ENCODE results near the gene KRT16. TPM values are rescaled to one million over a fixed set of nuclear protein-coding genes. Genes with fewer than 3 reads are reported as not detected.
"Not testable (repeated sequence)": the region's sequence is repeated elsewhere in the genome, so short reads cannot be mapped to it uniquely, and the experiment has no call there.

The KRT16 gene
- total and polyA plus RNA-seq, 2 donors (not counting 3 experiments of a cell fraction or from before 2014, with no cell fraction given), result not detected

DNA sequence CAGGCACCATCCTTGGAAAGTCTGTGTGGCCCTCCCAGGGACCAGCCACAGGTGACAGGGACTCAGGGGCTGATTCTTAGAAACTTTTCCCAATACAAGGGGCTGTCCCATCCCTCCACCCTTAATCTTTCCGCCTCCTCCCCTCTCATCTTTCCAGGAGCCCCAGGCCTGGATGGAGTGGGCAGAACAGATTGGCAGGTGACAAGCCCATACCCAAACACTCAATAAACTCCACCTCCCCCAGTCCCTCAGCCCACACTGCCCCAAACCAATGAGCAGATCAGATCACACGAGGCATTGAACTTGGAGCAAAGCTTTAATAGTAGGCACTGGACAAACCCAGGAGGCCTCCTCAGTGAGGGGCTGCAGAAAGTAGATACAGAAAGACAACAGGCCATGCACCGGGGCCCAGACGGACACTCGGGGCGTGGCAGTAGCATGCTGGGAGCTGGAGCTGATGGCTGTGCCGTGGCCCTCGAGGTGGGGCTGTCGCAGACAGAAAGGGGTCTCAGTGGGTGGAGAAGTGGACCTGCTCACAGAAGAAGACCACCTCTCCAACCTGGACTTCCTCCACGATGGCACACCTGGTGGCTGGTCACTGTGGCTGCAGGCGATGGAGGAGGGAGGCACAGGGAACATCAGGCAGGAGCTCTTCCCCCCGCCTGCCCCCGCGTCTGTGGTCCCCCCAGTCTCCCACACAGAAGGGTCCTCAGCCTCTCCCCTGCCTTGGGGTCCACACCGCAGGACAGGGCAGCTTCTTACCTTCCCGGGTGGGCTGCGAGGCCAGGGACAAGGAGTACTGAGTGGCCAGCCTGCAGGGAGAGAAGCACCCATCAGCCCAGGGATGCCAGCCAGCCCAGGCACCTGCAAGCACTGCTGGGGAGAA is 13.7 kb upstream of the KRT16 start:
- H4K20me1 ChIP-seq (replicated peaks; ENCODE audit: control insufficient read depth, extremely low read depth, insufficient read depth, low read length); POLR2A ChIA-PET; H3K4me3 ChIP-seq (replicated peaks in 1 of 3; ENCODE audit: insufficient read depth in 1 of 3, low read depth in 1 of 3, low read length in 3 of 3); DNase-seq (ENCODE audit: low read depth, low spot score); H3K9ac ChIP-seq (replicated peaks; ENCODE audit: extremely low read depth, insufficient read depth, low read length); H3K4me1 ChIP-seq (ENCODE audit: control insufficient read depth, extremely low read depth, insufficient read depth, low read length); FAIRE-seq; dilution Hi-C loops (cut with MboI; ENCODE audit: extremely low pct_ligation_motif_present, low sequenced_read_pairs); intact Hi-C loops (cut with micrococcal nuclease); CTCF ChIA-PET; H3K27me3 ChIP-seq (ENCODE audit: control insufficient read depth in 2 of 2, insufficient read depth in 2 of 2, low read length in 2 of 2); H3K9me1 ChIP-seq (replicated peaks; ENCODE audit: control insufficient read depth, extremely low read depth, insufficient read depth, low read length); H3K27ac ChIP-seq (ENCODE audit: insufficient read depth, low read depth, low read length); H3K9me3 ChIP-seq (replicated peaks; ENCODE audit: control insufficient read depth, insufficient read depth, low read length); H3K4me2 ChIP-seq (ENCODE audit: insufficient read depth, low read length); H2AFZ ChIP-seq (ENCODE audit: low read depth, low read length); H3K36me3 ChIP-seq (ENCODE audit: control insufficient read depth in 2 of 2, extremely low read depth in 1 of 2, insufficient read depth in 2 of 2, low read length in 2 of 2); H3K79me2 ChIP-seq (ENCODE audit: control insufficient read depth, insufficient read depth, low read length); BruUV-seq (replicated peaks): not testable (repeated sequence)

DNA sequence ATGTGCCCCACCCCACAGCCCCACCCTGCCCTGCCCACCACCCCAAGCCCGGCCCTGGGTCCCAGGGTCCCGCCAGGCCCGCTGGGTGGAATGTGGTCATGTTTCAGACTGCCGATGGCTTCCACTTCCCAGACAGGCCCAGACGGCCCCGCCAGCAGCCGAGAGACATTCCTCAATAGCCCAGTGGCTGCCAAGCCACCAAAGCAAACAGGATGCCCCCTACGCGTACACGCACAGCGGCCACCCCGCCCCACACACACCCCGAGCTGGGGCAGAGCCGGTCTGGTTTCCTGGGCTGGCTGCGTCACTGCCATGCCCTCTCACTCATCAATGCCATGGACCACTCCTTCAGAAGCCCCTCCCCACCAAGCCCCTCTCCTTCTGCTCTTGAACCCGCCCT is 13.0 kb upstream of the KRT16 start:
- Histone ChIP-seq H3K4me2 (ENCODE audit: insufficient read depth, low read length) (no peak overlapping the region), H3K27me3 (ENCODE audit: control insufficient read depth in 2 of 2, insufficient read depth in 2 of 2, low read length in 2 of 2) (no peaks in the 10 kb centered on the region), H3K4me1 (ENCODE audit: control insufficient read depth, extremely low read depth, insufficient read depth, low read length) (no peaks in the 10 kb centered on the region), H3K9me3 (replicated peaks; ENCODE audit: control insufficient read depth, insufficient read depth, low read length) (no peaks in the 10 kb centered on the region), H3K27ac (ENCODE audit: insufficient read depth, low read depth, low read length) (no peak overlapping the region), H3K4me3 (replicated peaks in 1 of 3; ENCODE audit: insufficient read depth in 1 of 3, low read depth in 1 of 3, low read length in 3 of 3) (no peak overlapping the region), H3K9me1 (replicated peaks; ENCODE audit: control insufficient read depth, extremely low read depth, insufficient read depth, low read length) (no peaks in the 10 kb centered on the region), H3K79me2 (ENCODE audit: control insufficient read depth, insufficient read depth, low read length) (no peaks in the 10 kb centered on the region), H4K20me1 (replicated peaks; ENCODE audit: control insufficient read depth, extremely low read depth, insufficient read depth, low read length) (no peaks in the 10 kb centered on the region), H3K9ac (replicated peaks; ENCODE audit: extremely low read depth, insufficient read depth, low read length) (no peak overlapping the region), H3K36me3 (ENCODE audit: control insufficient read depth in 2 of 2, extremely low read depth in 1 of 2, insufficient read depth in 2 of 2, low read length in 2 of 2) (no peaks in the 10 kb centered on the region), H2AFZ (ENCODE audit: low read depth, low read length) (no peak overlapping the region)
- DNase-seq (ENCODE audit: low read depth, low spot score) (no peak), FAIRE-seq (no peak)
- intact Hi-C loops (cut with micrococcal nuclease), result no loop called here
- TF ChIP-seq, protein P1, sequence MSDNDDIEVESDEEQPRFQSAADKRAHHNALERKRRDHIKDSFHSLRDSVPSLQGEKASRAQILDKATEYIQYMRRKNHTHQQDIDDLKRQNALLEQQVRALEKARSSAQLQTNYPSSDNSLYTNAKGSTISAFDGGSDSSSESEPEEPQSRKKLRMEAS (IDR thresholded peaks at IDR 0.05; ENCODE audit: insufficient read depth, insufficient read length), result no peak
- TF ChIP-seq POLR2A (IDR thresholded peaks at IDR 0.05; ENCODE audit: low read depth, low read length) (no peak), MYC (IDR thresholded peaks at IDR 0.05; ENCODE audit: low read depth, low read length) (no peak), GATA2 (IDR thresholded peaks at IDR 0.05; ENCODE audit: insufficient read depth, insufficient read length, low read depth, low read length) (no peak), JUN (IDR thresholded peaks at IDR 0.05; ENCODE audit: borderline replicate concordance, insufficient read depth, insufficient read length, low read depth) (no peak), EZH2 (IDR thresholded peaks at IDR 0.05; ENCODE audit: borderline replicate concordance, low read depth, low read length, severe bottlenecking) (no peak), POLR2AphosphoS5 (IDR thresholded peaks at IDR 0.05; ENCODE audit: insufficient read depth, low read depth, low read length) (no peak), FOS (IDR thresholded peaks at IDR 0.05; ENCODE audit: borderline replicate concordance, insufficient read depth, low read length) (no peak)
- TF ChIP-seq, protein P2, sequence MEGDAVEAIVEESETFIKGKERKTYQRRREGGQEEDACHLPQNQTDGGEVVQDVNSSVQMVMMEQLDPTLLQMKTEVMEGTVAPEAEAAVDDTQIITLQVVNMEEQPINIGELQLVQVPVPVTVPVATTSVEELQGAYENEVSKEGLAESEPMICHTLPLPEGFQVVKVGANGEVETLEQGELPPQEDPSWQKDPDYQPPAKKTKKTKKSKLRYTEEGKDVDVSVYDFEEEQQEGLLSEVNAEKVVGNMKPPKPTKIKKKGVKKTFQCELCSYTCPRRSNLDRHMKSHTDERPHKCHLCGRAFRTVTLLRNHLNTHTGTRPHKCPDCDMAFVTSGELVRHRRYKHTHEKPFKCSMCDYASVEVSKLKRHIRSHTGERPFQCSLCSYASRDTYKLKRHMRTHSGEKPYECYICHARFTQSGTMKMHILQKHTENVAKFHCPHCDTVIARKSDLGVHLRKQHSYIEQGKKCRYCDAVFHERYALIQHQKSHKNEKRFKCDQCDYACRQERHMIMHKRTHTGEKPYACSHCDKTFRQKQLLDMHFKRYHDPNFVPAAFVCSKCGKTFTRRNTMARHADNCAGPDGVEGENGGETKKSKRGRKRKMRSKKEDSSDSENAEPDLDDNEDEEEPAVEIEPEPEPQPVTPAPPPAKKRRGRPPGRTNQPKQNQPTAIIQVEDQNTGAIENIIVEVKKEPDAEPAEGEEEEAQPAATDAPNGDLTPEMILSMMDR (IDR thresholded peaks at IDR 0.05; ENCODE audit: extremely low read depth in 1 of 2, insufficient read depth in 1 of 2, low read depth in 1 of 2, low read length in 2 of 2), result no peak
- ChIA-PET POLR2A (no interaction called here), CTCF (no interaction called here)
- dilution Hi-C loops (cut with MboI; ENCODE audit: extremely low pct_ligation_motif_present, low sequenced_read_pairs), result no loop called here
- BruUV-seq (replicated peaks), result no TSS peak
